Measurements from ENCODE around the gene ENDOV.

- TF ChIP-seq POLR2AphosphoS5 (IDR thresholded peaks at IDR 0.05; ENCODE audit: low read depth, low read length) (no peak), TCF7L2 (IDR thresholded peaks at IDR 0.05; ENCODE audit: borderline replicate concordance, extremely low read depth, insufficient read depth, insufficient read length) (no peak), REST (IDR thresholded peaks at IDR 0.05; ENCODE audit: low read depth) (no peak)
Observed at GRCh38 chr17:80451104-80451775, 36.3 kb downstream of the ENDOV start.

All from HCT116 (cell line).